HEK293 (cell line): ENCODE results near the gene TBC1D5.
A peak's percentile ranks its signal among the peaks of the same experiment; 100 is the strongest.

Experiments
- CTCF ChIA-PET: fragments of 350-600 bp; formaldehyde crosslinking; extraction: SDS; loops from one replicate; lab custom pipeline; 2021; ENCODE audit warnings: antibody characterized with exemption; lab: Yijun Ruan, JAX
- POLR2A ChIA-PET: fragments of 300-600 bp; formaldehyde crosslinking; extraction: SDS; loops from one replicate; lab custom pipeline; 2020; ENCODE audit warnings: antibody characterized with exemption, inconsistent platforms; lab: Yijun Ruan, JAX
- H3K27ac ChIP-seq: fragments of 200-500 bp; sonication (Bioruptor generic); 2 replicates; pipeline ENCODE4 v1.5.1; 2014; ENCODE audit warnings: low read depth, low read length, control low read depth, inconsistent platforms; ENCODE audit errors: extremely low read depth
- H3K36me3 ChIP-seq, 2 experiments: fragments of 200-500 bp in 1 of 2; sonication (Bioruptor generic) in 1 of 2; 1 replicate in 1 of 2; 2 replicates in 1 of 2; pipeline ENCODE4 v1.5.1; 2014 to 2017; ENCODE audit warnings: inconsistent platforms in 2 of 2, low read length in 2 of 2; ENCODE audit not compliant: control insufficient read depth in 2 of 2, insufficient read depth in 1 of 2
- H3K4me1 ChIP-seq: fragments of 200-500 bp; sonication (Bioruptor generic); 2 replicates; pipeline ENCODE4 v1.5.1; 2014; ENCODE audit warnings: mild to moderate bottlenecking, low read length, inconsistent platforms; ENCODE audit not compliant: control insufficient read depth, insufficient read depth
- H3K4me3 ChIP-seq: 2 replicates; pipeline ENCODE4 v1.5.1; 2011; ENCODE audit warnings: low read depth, mild to moderate bottlenecking, control low read depth, low read length, moderate library complexity
- H3K9me3 ChIP-seq: fragments of 200-500 bp; sonication (Bioruptor generic); 2 replicates; pipeline ENCODE4 v1.5.1; 2014; ENCODE audit warnings: low read depth, low read length, inconsistent platforms; ENCODE audit not compliant: control insufficient read depth, insufficient read depth
- BCL11A ChIP-seq: fragments of 450-650 bp; formaldehyde crosslinking; IDR thresholded peaks from 2 replicates; pipeline ENCODE4 v1.5.1; 2016; ENCODE audit warnings: low read depth, missing biosample characterization, missing genetic modification characterization
- KLF8 ChIP-seq: fragments of 450-650 bp; formaldehyde crosslinking; IDR thresholded peaks from 2 replicates; pipeline ENCODE4 v1.5.1; 2016; ENCODE audit warnings: missing biosample characterization, missing genetic modification characterization
- MZF1 ChIP-seq: fragments of 450-650 bp; formaldehyde crosslinking; IDR thresholded peaks from 2 replicates; pipeline ENCODE4 v1.5.1; 2017; ENCODE audit warnings: missing biosample characterization, missing genetic modification characterization, borderline replicate concordance
- RBAK ChIP-seq: fragments of 450-650 bp; formaldehyde crosslinking; IDR thresholded peaks from 2 replicates; pipeline ENCODE4 v1.5.1; 2016; ENCODE audit warnings: missing biosample characterization, missing genetic modification characterization
- REST ChIP-seq: fragments of 450-650 bp; formaldehyde crosslinking; IDR thresholded peaks from 2 replicates; pipeline ENCODE4 v1.5.1; 2016; ENCODE audit warnings: missing biosample characterization, missing genetic modification characterization
- TSHZ1 ChIP-seq: fragments of 450-650 bp; formaldehyde crosslinking; IDR thresholded peaks from 2 replicates; pipeline ENCODE4 v1.5.1; 2016; ENCODE audit warnings: missing biosample characterization, missing genetic modification characterization, borderline replicate concordance
- WT1 ChIP-seq: fragments of 450-650 bp; formaldehyde crosslinking; IDR thresholded peaks from 2 replicates; pipeline ENCODE4 v1.5.1; 2016; ENCODE audit warnings: missing biosample characterization, missing genetic modification characterization
- ZBTB8A ChIP-seq: fragments of 450-650 bp; formaldehyde crosslinking; IDR thresholded peaks from 2 replicates; pipeline ENCODE4 v1.5.1; 2016; ENCODE audit warnings: missing biosample characterization, missing genetic modification characterization
- ZFP37 ChIP-seq: fragments of 450-650 bp; formaldehyde crosslinking; IDR thresholded peaks from 2 replicates; pipeline ENCODE4 v1.5.1; 2016; ENCODE audit warnings: missing biosample characterization, missing genetic modification characterization
- ZIC2 ChIP-seq: fragments of 450-650 bp; formaldehyde crosslinking; IDR thresholded peaks from 2 replicates; pipeline ENCODE4 v1.5.1; 2016; ENCODE audit warnings: missing biosample characterization, missing genetic modification characterization
- ZNF174 ChIP-seq: fragments of 450-650 bp; formaldehyde crosslinking; IDR thresholded peaks from 2 replicates; pipeline ENCODE4 v1.5.0; 2017; ENCODE audit warnings: missing biosample characterization, mild to moderate bottlenecking, missing genetic modification characterization
- ZNF211 ChIP-seq: fragments of 450-650 bp; formaldehyde crosslinking; IDR thresholded peaks from 2 replicates; pipeline ENCODE4 v1.5.1; 2016; ENCODE audit warnings: low read depth, missing biosample characterization, missing genetic modification characterization
- ZNF223 ChIP-seq: fragments of 450-650 bp; formaldehyde crosslinking; IDR thresholded peaks from 2 replicates; pipeline ENCODE4 v1.5.1; 2016; ENCODE audit warnings: missing biosample characterization, missing genetic modification characterization
- ZNF24 ChIP-seq: fragments of 450-650 bp; formaldehyde crosslinking; IDR thresholded peaks from 2 replicates; pipeline ENCODE4 v1.5.1; 2016; ENCODE audit warnings: missing biosample characterization, missing genetic modification characterization
- ZNF416 ChIP-seq: fragments of 450-650 bp; formaldehyde crosslinking; IDR thresholded peaks from 2 replicates; pipeline ENCODE4 v1.5.1; 2016; ENCODE audit warnings: missing biosample characterization, missing genetic modification characterization
- ZNF433 ChIP-seq: fragments of 450-650 bp; formaldehyde crosslinking; IDR thresholded peaks from 2 replicates; pipeline ENCODE4 v1.5.1; 2016; ENCODE audit warnings: missing biosample characterization, missing genetic modification characterization, low read depth
- ZNF510 ChIP-seq: fragments of 450-650 bp; formaldehyde crosslinking; IDR thresholded peaks from 2 replicates; pipeline ENCODE4 v1.5.1; 2018; ENCODE audit warnings: mild to moderate bottlenecking, missing genetic modification characterization, missing biosample characterization; ENCODE audit not compliant: insufficient replicate concordance
- ZNF544 ChIP-seq: fragments of 450-650 bp; formaldehyde crosslinking; IDR thresholded peaks from 2 replicates; pipeline ENCODE4 v1.5.0; 2017; ENCODE audit warnings: missing biosample characterization, missing genetic modification characterization
- ZNF549 ChIP-seq: fragments of 450-650 bp; IDR thresholded peaks from 2 replicates; pipeline ENCODE4 v1.5.1; 2018; ENCODE audit warnings: missing biosample characterization, missing genetic modification characterization, mild to moderate bottlenecking, inconsistent platforms, moderate library complexity
- ZSCAN5A ChIP-seq: fragments of 450-650 bp; formaldehyde crosslinking; IDR thresholded peaks from 2 replicates; pipeline ENCODE4 v1.5.1; 2016; ENCODE audit warnings: missing biosample characterization, missing genetic modification characterization
- TF ChIP-seq, protein P1 (sequence below): fragments of 450-650 bp; IDR thresholded peaks from 2 replicates; pipeline ENCODE4 v1.5.1; 2018; ENCODE audit warnings: missing biosample characterization, mild to moderate bottlenecking, missing genetic modification characterization
- TF ChIP-seq, protein P2 (sequence below): fragments of 450-650 bp; formaldehyde crosslinking; IDR thresholded peaks from 2 replicates; pipeline ENCODE4 v1.5.1; 2016; ENCODE audit warnings: missing biosample characterization, missing genetic modification characterization

TBC1D5 gene

DNA sequence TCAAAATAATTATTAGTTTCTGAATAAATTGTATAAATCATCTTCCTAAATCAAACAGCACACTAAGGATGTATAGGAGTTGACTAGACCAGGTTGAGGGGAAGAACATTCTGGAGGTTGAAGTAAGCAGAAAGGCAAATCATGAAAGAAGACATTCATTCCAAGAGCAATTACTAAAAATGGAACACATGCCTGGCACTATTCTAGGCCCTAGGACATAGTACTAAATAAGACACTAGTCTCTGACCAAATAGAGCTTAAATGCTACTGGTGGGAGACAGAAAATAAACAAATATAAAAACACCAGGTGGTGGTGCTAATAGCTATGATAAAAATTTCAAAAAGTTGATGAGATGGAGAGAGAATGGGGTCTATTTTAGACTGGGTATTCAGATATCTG is 190.1 kb downstream of the TBC1D5 start:
- TF ChIP-seq ZIC2: 0 out of 2 replicates have a peak, but pooled peaks have one; percentile 14
- no peak for TF ChIP-seq ZNF416 (tag by site-specific recombination)
- Histone ChIP-seq H3K4me1 (peaks cover 37% of the 10 kb centered on the region), H3K36me3 (no peaks in the 10 kb centered on the region), H3K27ac (no peak overlapping the region), H3K4me3 (no peak overlapping the region), H3K9me3 (no peaks in the 10 kb centered on the region)
- POLR2A ChIA-PET: no interaction called here
- CTCF ChIA-PET: interaction anchor here (0.6 to 0.7 kb wide), 3 partner anchors 42 to 1240 kb away, joined by 3 read pairs; no protein-coding TSS in a partner anchor

DNA sequence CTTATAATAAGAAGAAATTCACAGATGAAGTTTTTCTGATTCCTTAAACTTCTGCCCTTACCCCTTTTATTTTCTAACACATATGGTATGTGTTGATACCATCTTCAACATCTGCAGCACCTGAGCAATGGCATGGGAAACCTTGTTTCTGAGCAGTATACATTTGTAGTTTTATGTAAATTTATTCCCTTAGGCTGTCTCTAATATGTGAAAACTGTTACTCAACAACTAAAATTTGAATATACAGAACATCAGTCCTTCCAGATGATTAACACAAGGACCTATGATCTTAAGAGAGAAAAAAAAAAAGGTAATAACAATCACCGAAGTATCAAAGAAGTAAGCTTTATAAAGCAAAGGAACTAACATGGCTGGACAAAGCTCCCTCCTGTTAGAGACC is 190.5 kb downstream of the TBC1D5 start:
- TF ChIP-seq ZNF510 (tag by site-specific recombination) (no peak), ZNF174 (tag by site-specific recombination) (no peak), ZNF549 (no peak), ZNF223 (tag by site-specific recombination) (no peak), ZNF544 (no peak), RBAK (no peak), ZFP37 (no peak), ZNF211 (tag by site-specific recombination) (no peak), ZNF433 (tag by site-specific recombination) (no peak), ZBTB8A (no peak)
- TF ChIP-seq, protein P1, sequence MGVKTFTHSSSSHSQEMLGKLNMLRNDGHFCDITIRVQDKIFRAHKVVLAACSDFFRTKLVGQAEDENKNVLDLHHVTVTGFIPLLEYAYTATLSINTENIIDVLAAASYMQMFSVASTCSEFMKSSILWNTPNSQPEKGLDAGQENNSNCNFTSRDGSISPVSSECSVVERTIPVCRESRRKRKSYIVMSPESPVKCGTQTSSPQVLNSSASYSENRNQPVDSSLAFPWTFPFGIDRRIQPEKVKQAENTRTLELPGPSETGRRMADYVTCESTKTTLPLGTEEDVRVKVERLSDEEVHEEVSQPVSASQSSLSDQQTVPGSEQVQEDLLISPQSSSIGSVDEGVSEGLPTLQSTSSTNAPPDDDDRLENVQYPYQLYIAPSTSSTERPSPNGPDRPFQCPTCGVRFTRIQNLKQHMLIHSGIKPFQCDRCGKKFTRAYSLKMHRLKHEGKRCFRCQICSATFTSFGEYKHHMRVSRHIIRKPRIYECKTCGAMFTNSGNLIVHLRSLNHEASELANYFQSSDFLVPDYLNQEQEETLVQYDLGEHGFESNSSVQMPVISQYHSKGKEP (tag by site-specific recombination): no peak
- TF ChIP-seq, protein P2, sequence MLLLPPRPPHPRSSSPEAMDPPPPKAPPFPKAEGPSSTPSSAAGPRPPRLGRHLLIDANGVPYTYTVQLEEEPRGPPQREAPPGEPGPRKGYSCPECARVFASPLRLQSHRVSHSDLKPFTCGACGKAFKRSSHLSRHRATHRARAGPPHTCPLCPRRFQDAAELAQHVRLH (tag by site-specific recombination): no peak
- Histone ChIP-seq H3K4me3 (no peak overlapping the region), H3K9me3 (no peaks in the 10 kb centered on the region), H3K27ac (no peak overlapping the region), H3K36me3 (no peaks in the 10 kb centered on the region), H3K4me1 (peaks cover 37% of the 10 kb centered on the region)
- ChIA-PET CTCF (interaction anchor here (0.6 to 0.7 kb wide), 2 partner anchors 42 to 1240 kb away, joined by 3 read pairs; no protein-coding TSS in a partner anchor), POLR2A (no interaction called here)

GRCh38 chr3:17551333-17551732 is 191.1 kb downstream of the TBC1D5 start:
- ChIA-PET POLR2A (no interaction called here), CTCF (no interaction called here)
- TF ChIP-seq ZFP37: no peak
- no peak for TF ChIP-seq ZSCAN5A (tag by site-specific recombination)
- peak; percentile 50; the same call in 1 of the 2 replicates for TF ChIP-seq TSHZ1
- TF ChIP-seq MZF1 (tag by site-specific recombination): no peak
- TF ChIP-seq REST (tag by site-specific recombination): no peak
- no peak for TF ChIP-seq ZNF549
- peak; percentile 84 for TF ChIP-seq WT1 (tag by site-specific recombination)
- TF ChIP-seq KLF8 (tag by site-specific recombination): peak; percentile 70
- TF ChIP-seq ZNF24 (tag by site-specific recombination): no peak
- peak; percentile 72; the same call in 1 of the 2 replicates for TF ChIP-seq BCL11A (tag by site-specific recombination)

More at GRCh38 chr3:17551333-17551732, 191.1 kb downstream of the TBC1D5 start:
- H3K9me3 ChIP-seq: no peaks in the 10 kb centered on the region
- peaks cover 37% of the 10 kb centered on the region for H3K4me1 ChIP-seq
- no peak overlapping the region for H3K4me3 ChIP-seq
- no peak overlapping the region for H3K27ac ChIP-seq
- no peaks in the 10 kb centered on the region for H3K36me3 ChIP-seq
